Ovary (tissue), 1 donor: ENCODE data around the gene SHROOM3.

Experiments used
- EP300 ChIP-seq: sonication (generic); formaldehyde crosslinking; IDR thresholded peaks from one replicate; pipeline ENCODE4 v1.6.1; 2017; ENCODE audit warnings: antibody characterized with exemption
- POLR2A ChIP-seq: fragments of 450-650 bp; IDR thresholded peaks from one replicate; pipeline ENCODE4 v1.6.1; 2017; ENCODE audit warnings: antibody characterized with exemption, mild to moderate bottlenecking, moderate library complexity

- TF ChIP-seq EP300 (no peak), POLR2A (no peak)
Observed at GRCh38 chr4:76757418-76757939, 322.4 kb downstream of the SHROOM3 start.
